ENCODE data around the gene GRID1.

GRID1 gene

GRCh38 chr10:86227501-86228258 is 138.9 kb downstream of the GRID1 start:
- no peak for DNase-seq (ENCODE audit: low read depth)

GRCh38 chr10:86226781-86227201 is 139.8 kb downstream of the GRID1 start:
- DNase-seq (ENCODE audit: low read depth), result no peak

GRCh38 chr10:86226016-86226415 is 140.6 kb downstream of the GRID1 start:
- DNase-seq (ENCODE audit: low read depth), result no peak

GRCh38 chr10:86225103-86225782 is 141.4 kb downstream of the GRID1 start:
- no peak for DNase-seq (ENCODE audit: low read depth)

- no peak for DNase-seq (ENCODE audit: low read depth)
These were observed 142.1 kb downstream of the GRID1 start for GRCh38 chr10:86224354-86225102.

- DNase-seq (ENCODE audit: low read depth), result no peak
These were observed 143.3 kb downstream of the GRID1 start for GRCh38 chr10:86223256-86223655.

GRCh38 chr10:86222687-86223086 is 143.9 kb downstream of the GRID1 start:
- no peak for DNase-seq (ENCODE audit: low read depth)

GRCh38 chr10:86222336-86222650 is 144.3 kb downstream of the GRID1 start:
- DNase-seq (ENCODE audit: low read depth), result no peak

GRCh38 chr10:86221442-86222335 is 144.9 kb downstream of the GRID1 start:
- no peak for DNase-seq (ENCODE audit: low read depth)

GRCh38 chr10:86220626-86221025 is 146.0 kb downstream of the GRID1 start:
- no peak for DNase-seq (ENCODE audit: low read depth)

- DNase-seq (ENCODE audit: low read depth), result no peak
These were observed 147.3 kb downstream of the GRID1 start for GRCh38 chr10:86219271-86219670.

- no peak for DNase-seq (ENCODE audit: low read depth)
These were observed 147.8 kb downstream of the GRID1 start for GRCh38 chr10:86218842-86219241.

- DNase-seq (ENCODE audit: low read depth), result no peak
These were observed 148.4 kb downstream of the GRID1 start for GRCh38 chr10:86218160-86218559.

- no peak for DNase-seq (ENCODE audit: low read depth)
These were observed 149.1 kb downstream of the GRID1 start for GRCh38 chr10:86217371-86218080.

GRCh38 chr10:86216886-86217285 is 149.7 kb downstream of the GRID1 start:
- DNase-seq (ENCODE audit: low read depth), result no peak

- no peak for DNase-seq (ENCODE audit: low read depth)
These were observed 150.9 kb downstream of the GRID1 start for GRCh38 chr10:86215712-86216111.

- no peak for DNase-seq (ENCODE audit: low read depth)
These were observed 151.5 kb downstream of the GRID1 start for GRCh38 chr10:86215046-86215445.

- DNase-seq (ENCODE audit: low read depth), result no peak
These were observed 153.4 kb downstream of the GRID1 start for GRCh38 chr10:86213148-86213547.

GRCh38 chr10:86212391-86212700 is 154.2 kb downstream of the GRID1 start:
- DNase-seq (ENCODE audit: low read depth), result no peak

GRCh38 chr10:86211691-86212390 is 154.8 kb downstream of the GRID1 start:
- no peak for DNase-seq (ENCODE audit: low read depth)

GRCh38 chr10:86210416-86210815 is 156.2 kb downstream of the GRID1 start:
- DNase-seq (ENCODE audit: low read depth), result no peak
